K562 (cell line): ENCODE measurements around the gene MRPL41. TPM values are rescaled to one million over a fixed set of nuclear protein-coding genes. Genes with fewer than 3 reads are reported as not detected.
A peak's percentile ranks its signal among the peaks of the same experiment; 100 is the strongest.

Experiments
- ARID3A ChIP-seq: IDR thresholded peaks from 2 replicates; pipeline ENCODE4 v1.6.1; 2012; ENCODE audit warnings: low read depth, low read length, improper control_type of control experiment, borderline replicate concordance
- CHD4 ChIP-seq: fragments of 200-600 bp; sonication (generic); IDR thresholded peaks from 3 replicates; pipeline ENCODE4 v1.6.1; 2012; ENCODE audit warnings: low read depth, mild to moderate bottlenecking, mixed read lengths, low read length, inconsistent platforms; ENCODE audit not compliant: insufficient read depth, insufficient replicate concordance, poor library complexity, severe bottlenecking
- CTBP1 ChIP-seq: fragments of 450-650 bp; IDR thresholded peaks from 2 replicates; pipeline ENCODE4 v1.6.1; 2016; ENCODE audit warnings: borderline replicate concordance
- ESRRB ChIP-seq: fragments of 250-450 bp; sonication (Bioruptor Pico); IDR thresholded peaks from 2 replicates; pipeline ENCODE4 v1.5.0; 2020; ENCODE audit warnings: mild to moderate bottlenecking, moderate library complexity, borderline replicate concordance
- L3MBTL2 ChIP-seq: fragments of 450-650 bp; IDR thresholded peaks from 2 replicates; pipeline ENCODE4 v1.6.1; 2016; ENCODE audit warnings: mild to moderate bottlenecking, moderate library complexity
- MEIS2 ChIP-seq: fragments of 450-650 bp; IDR thresholded peaks from 2 replicates; pipeline ENCODE4 v1.6.1; 2014; ENCODE audit warnings: mild to moderate bottlenecking; ENCODE audit not compliant: partially characterized antibody
- MTA3 ChIP-seq: fragments of 450-650 bp; formaldehyde crosslinking; IDR thresholded peaks from 2 replicates; pipeline ENCODE4 v1.6.1; 2017; ENCODE audit warnings: mild to moderate bottlenecking, borderline replicate concordance
- NBN ChIP-seq: fragments of 450-650 bp; IDR thresholded peaks from 2 replicates; pipeline ENCODE4 v1.6.1; 2016; ENCODE audit warnings: low read depth, mild to moderate bottlenecking
- NCOA6 ChIP-seq: fragments of 450-650 bp; IDR thresholded peaks from 2 replicates; pipeline ENCODE4 v1.6.1; 2017; ENCODE audit warnings: mild to moderate bottlenecking
- NFE2 ChIP-seq: IDR thresholded peaks from 2 replicates; pipeline ENCODE4 v1.6.1; 2014; ENCODE audit warnings: antibody characterized with exemption, low read depth
- PHB2 ChIP-seq: fragments of 450-650 bp; IDR thresholded peaks from 2 replicates; pipeline ENCODE4 v1.6.1; 2017; ENCODE audit warnings: low read depth
- PHF8 ChIP-seq: fragments of 200-600 bp; sonication (generic); IDR thresholded peaks from 2 replicates; pipeline ENCODE4 v1.6.1; 2012; ENCODE audit warnings: mixed run types, mild to moderate bottlenecking, inconsistent platforms, low read length, moderate library complexity, borderline replicate concordance
- RAD21 ChIP-seq, 2 experiments: fragments of 250-450 bp in 1 of 2; fragments of 450-650 bp in 1 of 2; sonication (Bioruptor Pico) in 1 of 2; formaldehyde crosslinking in 1 of 2; IDR thresholded peaks in 1 of 2; conservative IDR thresholded peaks in 1 of 2; 2 replicates each; pipeline versions ENCODE4 v1.4.0 to v1.8.0; 2020 to 2022; ENCODE audit warnings: mild to moderate bottlenecking in 2 of 2, moderate library complexity in 1 of 2
- RNF2 ChIP-seq: sonication (generic); IDR thresholded peaks from 2 replicates; pipeline ENCODE4 v1.6.1; 2016
- SIN3B ChIP-seq: fragments of 450-650 bp; IDR thresholded peaks from 2 replicates; pipeline ENCODE4 v1.6.1; 2017; ENCODE audit warnings: low read depth, mild to moderate bottlenecking, moderate library complexity
- SNRNP70 ChIP-seq: fragments of 200-400 bp; formaldehyde crosslinking; optimal IDR thresholded peaks from 2 replicates; pipeline ENCODE3; 2017; ENCODE audit warnings: low read depth, low read length
- TBP ChIP-seq: optimal IDR thresholded peaks from 2 replicates; pipeline ENCODE3; 2011; ENCODE audit warnings: low read depth, low read length, improper control_type of control experiment
- XRCC4 ChIP-seq: IDR thresholded peaks from one replicate; pipeline ENCODE4 v1.6.1; 2011; ENCODE audit not compliant: insufficient read depth, insufficient read length; ENCODE audit errors: extremely low read depth
- ZNF384 ChIP-seq: IDR thresholded peaks from 2 replicates; pipeline ENCODE4 v1.6.1; 2012; ENCODE audit warnings: low read depth, low read length, improper control_type of control experiment
- ZNF830 ChIP-seq: fragments of 250-450 bp; sonication (Bioruptor Pico); IDR thresholded peaks from 2 replicates; pipeline ENCODE4 v1.5.0; 2021; ENCODE audit warnings: mild to moderate bottlenecking
- polyA plus RNA-seq, 8 experiments: library from polyadenylated mRNA; depleted of rRNA in 4 of 8; stranded (reverse) in 5 of 8; unstranded in 3 of 8; fragments of >200 nt; fragmentation: Nextera tagmentation in 2 of 8; fragmentation: Illumina TruSeq in 1 of 8; extraction: Ambion mirVana in 2 of 8; extraction: Trizol in 1 of 8; gene quantifications; 2 replicates each; pipeline versions ENCODE4 v1.2.1 to v1.2.3, GENCODE V29; 2011 to 2014; ENCODE audit warnings: inconsistent platforms in 1 of 8, missing spikeins in 1 of 8
- total RNA-seq, 7 experiments: library from RNA; depleted of rRNA in 6 of 7; stranded (reverse); fragments of >200 nt in 6 of 7; fragmentation: Illumina TruSeq in 2 of 7; extraction: Trizol in 2 of 7; gene quantifications; 2 replicates each; pipeline versions ENCODE4 v1.2.1 to v1.2.3, GENCODE V29; 2011 to 2021; ENCODE audit warnings: low replicate concordance in 1 of 7
- TF ChIP-seq, protein P1 (sequence below), 2 experiments: fragments of 450-650 bp in 1 of 2; sonication (generic) in 1 of 2; formaldehyde crosslinking in 1 of 2; IDR thresholded peaks in 1 of 2; conservative IDR thresholded peaks in 1 of 2; 2 replicates each; pipeline versions ENCODE4 v1.6.1 to v1.8.1; 2016 to 2023; ENCODE audit warnings: mild to moderate bottlenecking in 2 of 2, moderate library complexity in 2 of 2, inconsistent platforms in 1 of 2, missing genetic modification reagents in 1 of 2
- TF ChIP-seq, protein P2 (sequence below): IDR thresholded peaks from 2 replicates; pipeline ENCODE4 v1.6.1; 2014; ENCODE audit warnings: antibody characterized with exemption
- TF ChIP-seq, protein P3 (sequence below): fragments of 450-650 bp; formaldehyde crosslinking; conservative IDR thresholded peaks from 2 replicates; pipeline ENCODE4 v1.4.0; 2022; ENCODE audit warnings: mild to moderate bottlenecking, missing genetic modification characterization

Gene MRPL41
- total and polyA plus RNA-seq, 9 of the 15 experiments (the other 6 are each of a cell fraction or from before 2014, with no cell fraction given), result 2.6 to 259 (median 21.6) TPM

DNA sequence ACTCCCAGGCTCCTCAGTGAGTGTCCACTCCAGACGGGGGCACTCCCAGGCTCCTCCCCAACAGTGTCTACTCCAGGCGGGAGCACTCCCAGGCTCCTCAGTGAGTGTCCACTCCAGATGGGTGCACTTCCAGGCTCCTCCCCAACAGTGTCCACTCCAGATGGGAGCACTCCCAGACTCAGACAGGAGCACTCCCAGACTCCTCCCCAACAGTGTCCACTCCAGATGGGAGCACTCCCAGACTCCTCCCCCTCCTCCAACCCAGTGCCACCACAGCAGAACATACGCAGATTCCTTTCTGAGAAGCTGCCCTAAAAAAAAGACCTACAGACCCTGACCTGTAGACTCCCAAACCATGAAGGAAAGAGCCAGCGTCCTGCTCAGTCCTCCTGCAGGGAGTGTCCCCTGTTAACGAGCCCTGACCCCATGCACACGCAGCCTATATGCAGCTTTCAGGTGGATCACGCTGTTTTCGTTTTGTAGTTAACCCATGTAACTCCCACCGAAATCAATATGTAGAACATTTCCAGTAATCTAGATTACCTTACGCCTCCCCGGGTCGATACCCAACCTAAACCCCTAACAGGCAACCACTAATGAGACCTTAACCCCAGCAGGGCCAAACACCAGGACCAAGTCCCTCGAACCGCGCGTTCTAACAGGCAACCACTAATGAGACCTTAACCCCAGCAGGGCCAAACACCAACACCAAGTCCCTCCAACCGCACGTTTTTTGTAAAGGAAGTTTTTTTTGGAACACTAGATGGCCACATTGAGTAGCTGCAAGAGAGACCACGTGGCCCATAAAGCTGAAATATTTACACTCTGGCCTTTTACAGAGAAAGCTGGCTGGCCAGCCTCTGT, 17.2 kb upstream of the MRPL41 start (continued):
- TF ChIP-seq RAD21 (CRISPR knock-in tag; conservative IDR thresholded peaks at IDR 0.05 in 1 of 2, IDR thresholded peaks at IDR 0.05 in 1 of 2) (peak; percentile 26 to 50; a peak in 3 of 4 replicates), PHB2 (no peak), PHF8 (no peak), NBN (no peak), SIN3B (no peak), XRCC4 (no peak), CHD4 (no peak), L3MBTL2 (peak; percentile 93), SNRNP70 (no peak), RNF2 (no peak), NFE2 (no peak), NCOA6 (no peak), MEIS2 (peak; percentile 92), MTA3 (0 out of 2 replicates have a peak, but pooled peaks have one; percentile 22), TBP (peak; percentile 56), ARID3A (no peak), ZNF384 (peak; percentile 65), ZNF830 (no peak), CTBP1 (no peak), ESRRB (CRISPR knock-in tag) (no peak)
- TF ChIP-seq, protein P1, sequence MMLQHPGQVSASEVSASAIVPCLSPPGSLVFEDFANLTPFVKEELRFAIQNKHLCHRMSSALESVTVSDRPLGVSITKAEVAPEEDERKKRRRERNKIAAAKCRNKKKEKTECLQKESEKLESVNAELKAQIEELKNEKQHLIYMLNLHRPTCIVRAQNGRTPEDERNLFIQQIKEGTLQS (IDR thresholded peaks at IDR 0.05), result no peak
- TF ChIP-seq, protein P1 (CRISPR knock-in tag; conservative IDR thresholded peaks at IDR 0.05), result 0 out of 2 replicates have a peak, but pooled peaks have one; percentile 29
- TF ChIP-seq, protein P2, sequence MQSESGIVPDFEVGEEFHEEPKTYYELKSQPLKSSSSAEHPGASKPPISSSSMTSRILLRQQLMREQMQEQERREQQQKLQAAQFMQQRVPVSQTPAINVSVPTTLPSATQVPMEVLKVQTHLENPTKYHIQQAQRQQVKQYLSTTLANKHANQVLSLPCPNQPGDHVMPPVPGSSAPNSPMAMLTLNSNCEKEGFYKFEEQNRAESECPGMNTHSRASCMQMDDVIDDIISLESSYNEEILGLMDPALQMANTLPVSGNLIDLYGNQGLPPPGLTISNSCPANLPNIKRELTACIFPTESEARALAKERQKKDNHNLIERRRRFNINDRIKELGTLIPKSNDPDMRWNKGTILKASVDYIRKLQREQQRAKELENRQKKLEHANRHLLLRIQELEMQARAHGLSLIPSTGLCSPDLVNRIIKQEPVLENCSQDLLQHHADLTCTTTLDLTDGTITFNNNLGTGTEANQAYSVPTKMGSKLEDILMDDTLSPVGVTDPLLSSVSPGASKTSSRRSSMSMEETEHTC, result no peak
- TF ChIP-seq, protein P3, sequence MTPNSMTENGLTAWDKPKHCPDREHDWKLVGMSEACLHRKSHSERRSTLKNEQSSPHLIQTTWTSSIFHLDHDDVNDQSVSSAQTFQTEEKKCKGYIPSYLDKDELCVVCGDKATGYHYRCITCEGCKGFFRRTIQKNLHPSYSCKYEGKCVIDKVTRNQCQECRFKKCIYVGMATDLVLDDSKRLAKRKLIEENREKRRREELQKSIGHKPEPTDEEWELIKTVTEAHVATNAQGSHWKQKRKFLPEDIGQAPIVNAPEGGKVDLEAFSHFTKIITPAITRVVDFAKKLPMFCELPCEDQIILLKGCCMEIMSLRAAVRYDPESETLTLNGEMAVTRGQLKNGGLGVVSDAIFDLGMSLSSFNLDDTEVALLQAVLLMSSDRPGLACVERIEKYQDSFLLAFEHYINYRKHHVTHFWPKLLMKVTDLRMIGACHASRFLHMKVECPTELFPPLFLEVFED (CRISPR knock-in tag), result no peak
